SJCRH30 (cell line): Measurements from ENCODE around the gene BBS9. TPM values are rescaled to one million over a fixed set of nuclear protein-coding genes. Genes with fewer than 3 reads are reported as not detected.
A peak's percentile ranks its signal among the peaks of the same experiment; 100 is the strongest.

Experiments
- DNase-seq, 2 experiments: peaks; one replicate each; pipeline ENCODE4 v3.0.0-alpha.2; 2015 to 2020
- H3K27ac ChIP-seq: fragments of 250-450 bp; sonication (Bioruptor Pico); 2 replicates; pipeline ENCODE4 v1.5.1; 2020; ENCODE audit warnings: mild to moderate bottlenecking, moderate library complexity
- H3K27me3 ChIP-seq: fragments of 250-450 bp; sonication (Bioruptor Pico); 2 replicates; pipeline ENCODE4 v1.5.1; 2020; ENCODE audit warnings: mild to moderate bottlenecking, moderate library complexity
- H3K36me3 ChIP-seq: fragments of 250-450 bp; sonication (Bioruptor Pico); 2 replicates; pipeline ENCODE4 v1.5.1; 2020; ENCODE audit warnings: mild to moderate bottlenecking, moderate library complexity
- H3K4me1 ChIP-seq: fragments of 250-450 bp; sonication (Bioruptor Pico); 2 replicates; pipeline ENCODE4 v1.5.1; 2020; ENCODE audit warnings: mild to moderate bottlenecking, moderate library complexity
- H3K4me3 ChIP-seq: fragments of 250-450 bp; sonication (Bioruptor Pico); 2 replicates; pipeline ENCODE4 v1.5.1; 2020; ENCODE audit warnings: mild to moderate bottlenecking, moderate library complexity
- H3K9me3 ChIP-seq: fragments of 250-450 bp; sonication (Bioruptor Pico); replicated peaks from 2 replicates; pipeline ENCODE4 v1.5.1; 2020; ENCODE audit warnings: mild to moderate bottlenecking, moderate library complexity
- total RNA-seq: library from RNA; depleted of rRNA; stranded (reverse); fragments of >200 nt; shearing (Covaris generic); gene quantifications from 2 replicates; pipeline ENCODE4 v1.2.3, GENCODE V29; 2014

Gene BBS9
- total RNA-seq, 1 experiment from 2014 or later, result 9.3 TPM

GRCh38 chr7:33578881-33579672 is 449.7 kb downstream of the BBS9 start:
- no peak overlapping the region for H3K27ac ChIP-seq

GRCh38 chr7:33579673-33579960 is 450.3 kb downstream of the BBS9 start:
- Histone ChIP-seq H3K27ac (no peak overlapping the region), H3K36me3 (no peaks in the 10 kb centered on the region), H3K27me3 (no peaks in the 10 kb centered on the region), H3K4me1 (no peaks in the 10 kb centered on the region), H3K9me3 (no peaks in the 10 kb centered on the region), H3K4me3 (no peak overlapping the region)
- no peak for DNase-seq

More at GRCh38 chr7:33578881-33579672, 449.7 kb downstream of the BBS9 start:
- Histone ChIP-seq H3K36me3 (no peaks in the 10 kb centered on the region), H3K27me3 (no peaks in the 10 kb centered on the region), H3K4me3 (no peak overlapping the region), H3K4me1 (no peaks in the 10 kb centered on the region), H3K9me3 (no peaks in the 10 kb centered on the region)
- DNase-seq, result no peak

- Histone ChIP-seq H3K36me3 (no peaks in the 10 kb centered on the region), H3K27me3 (no peaks in the 10 kb centered on the region), H3K27ac (no peak overlapping the region), H3K9me3 (no peaks in the 10 kb centered on the region), H3K4me1 (no peaks in the 10 kb centered on the region), H3K4me3 (no peak overlapping the region)
- no peak for DNase-seq
Measured at GRCh38 chr7:33581236-33581635, 451.9 kb downstream of the BBS9 start.

GRCh38 chr7:33582104-33582503 is 452.7 kb downstream of the BBS9 start:
- Histone ChIP-seq H3K36me3 (no peaks in the 10 kb centered on the region), H3K27ac (no peak overlapping the region), H3K4me1 (no peaks in the 10 kb centered on the region), H3K9me3 (no peaks in the 10 kb centered on the region), H3K4me3 (no peak overlapping the region), H3K27me3 (no peaks in the 10 kb centered on the region)
- DNase-seq, result no peak

GRCh38 chr7:33582533-33582932 is 453.2 kb downstream of the BBS9 start:
- no peaks in the 10 kb centered on the region for H3K27me3 ChIP-seq
- H3K9me3 ChIP-seq, result no peaks in the 10 kb centered on the region
- no peak overlapping the region for H3K27ac ChIP-seq
- no peaks in the 10 kb centered on the region for H3K4me1 ChIP-seq
- H3K36me3 ChIP-seq, result no peaks in the 10 kb centered on the region
- no peak for DNase-seq
- H3K4me3 ChIP-seq, result no peak overlapping the region

GRCh38 chr7:33589911-33590310 is 460.5 kb downstream of the BBS9 start:
- H3K27me3 ChIP-seq, result no peaks in the 10 kb centered on the region
- H3K36me3 ChIP-seq, result no peaks in the 10 kb centered on the region
- H3K27ac ChIP-seq, result no peak overlapping the region
- no peaks in the 10 kb centered on the region; the same call in 1 of the 2 replicates for H3K4me1 ChIP-seq
- no peak overlapping the region for H3K4me3 ChIP-seq
- DNase-seq, result no peak
- H3K9me3 ChIP-seq, result no peaks in the 10 kb centered on the region

- H3K36me3 ChIP-seq, result no peaks in the 10 kb centered on the region
- no peak overlapping the region for H3K27ac ChIP-seq
- H3K9me3 ChIP-seq, result no peaks in the 10 kb centered on the region
- H3K27me3 ChIP-seq, result no peaks in the 10 kb centered on the region
- H3K4me3 ChIP-seq, result no peak overlapping the region
- no peaks in the 10 kb centered on the region; the same call in 1 of the 2 replicates for H3K4me1 ChIP-seq
- DNase-seq, result no peak
Measured at GRCh38 chr7:33590916-33591315, 461.6 kb downstream of the BBS9 start.

- no peaks in the 10 kb centered on the region; the same call in 1 of the 2 replicates for H3K4me1 ChIP-seq
- H3K27me3 ChIP-seq, result no peaks in the 10 kb centered on the region
- H3K36me3 ChIP-seq, result no peaks in the 10 kb centered on the region
- no peaks in the 10 kb centered on the region for H3K9me3 ChIP-seq
- no peak overlapping the region for H3K4me3 ChIP-seq
- no peak for DNase-seq
- no peak overlapping the region for H3K27ac ChIP-seq
Measured at GRCh38 chr7:33591490-33591889, 462.1 kb downstream of the BBS9 start.

GRCh38 chr7:33592718-33593117 is 463.4 kb downstream of the BBS9 start:
- H3K27ac ChIP-seq, result no peak overlapping the region
- H3K4me1 ChIP-seq, result no peaks in the 10 kb centered on the region; the same call in 1 of the 2 replicates
- H3K27me3 ChIP-seq, result no peaks in the 10 kb centered on the region
- no peaks in the 10 kb centered on the region for H3K9me3 ChIP-seq
- no peak for DNase-seq
- H3K4me3 ChIP-seq, result no peak overlapping the region
- H3K36me3 ChIP-seq, result no peaks in the 10 kb centered on the region

- no peaks in the 10 kb centered on the region for H3K36me3 ChIP-seq
- H3K27me3 ChIP-seq, result no peaks in the 10 kb centered on the region
- no peak overlapping the region for H3K27ac ChIP-seq
- no peak overlapping the region for H3K4me3 ChIP-seq
- DNase-seq, result no peak
- no peaks in the 10 kb centered on the region for H3K9me3 ChIP-seq
- no peaks in the 10 kb centered on the region; the same call in 1 of the 2 replicates for H3K4me1 ChIP-seq
Measured at GRCh38 chr7:33593611-33594010, 464.2 kb downstream of the BBS9 start.

- H3K27ac ChIP-seq, result no peak overlapping the region
- no peaks in the 10 kb centered on the region for H3K4me1 ChIP-seq
- no peaks in the 10 kb centered on the region for H3K27me3 ChIP-seq
- no peaks in the 10 kb centered on the region for H3K36me3 ChIP-seq
- no peak overlapping the region for H3K4me3 ChIP-seq
- no peak for DNase-seq
- H3K9me3 ChIP-seq, result no peaks in the 10 kb centered on the region
Measured at GRCh38 chr7:33596686-33597085, 467.3 kb downstream of the BBS9 start.

- no peaks in the 10 kb centered on the region for H3K9me3 ChIP-seq
- no peak overlapping the region for H3K4me3 ChIP-seq
- no peak overlapping the region for H3K27ac ChIP-seq
- H3K4me1 ChIP-seq, result no peaks in the 10 kb centered on the region
- H3K36me3 ChIP-seq, result no peaks in the 10 kb centered on the region
- H3K27me3 ChIP-seq, result no peaks in the 10 kb centered on the region
- no peak for DNase-seq
Measured at GRCh38 chr7:33597181-33597580, 467.8 kb downstream of the BBS9 start.

- no peak overlapping the region for H3K4me3 ChIP-seq
- no peak overlapping the region for H3K27ac ChIP-seq
- no peaks in the 10 kb centered on the region for H3K27me3 ChIP-seq
- peak in 1 of 2 experiments; percentile 40 for DNase-seq
- H3K36me3 ChIP-seq, result no peaks in the 10 kb centered on the region
- no peaks in the 10 kb centered on the region for H3K4me1 ChIP-seq
- no peaks in the 10 kb centered on the region for H3K9me3 ChIP-seq
Measured at GRCh38 chr7:33601101-33601500, 471.7 kb downstream of the BBS9 start.

- Histone ChIP-seq H3K9me3 (no peaks in the 10 kb centered on the region), H3K27me3 (no peaks in the 10 kb centered on the region)
- peak; percentile 32 to 49 for DNase-seq
Measured at GRCh38 chr7:33601884-33602283, 472.5 kb downstream of the BBS9 start.

GRCh38 chr7:33604056-33604455 is 474.7 kb downstream of the BBS9 start:
- no peaks in the 10 kb centered on the region for H3K27me3 ChIP-seq
- H3K36me3 ChIP-seq, result no peaks in the 10 kb centered on the region
- DNase-seq, result no peak
- no peaks in the 10 kb centered on the region for H3K9me3 ChIP-seq
- no peak overlapping the region for H3K4me3 ChIP-seq
- no peaks in the 10 kb centered on the region for H3K4me1 ChIP-seq
- H3K27ac ChIP-seq, result no peak overlapping the region

More at GRCh38 chr7:33601884-33602283, 472.5 kb downstream of the BBS9 start:
- Histone ChIP-seq H3K27ac (no peak overlapping the region), H3K4me3 (no peak overlapping the region), H3K36me3 (no peaks in the 10 kb centered on the region), H3K4me1 (no peaks in the 10 kb centered on the region)

GRCh38 chr7:33610918-33611317 is 481.6 kb downstream of the BBS9 start:
- H3K4me3 ChIP-seq, result no peak overlapping the region
- H3K9me3 ChIP-seq, result no peaks in the 10 kb centered on the region
- H3K4me1 ChIP-seq, result peaks cover 16% of the 10 kb centered on the region; the same call in 1 of the 2 replicates
- no peak for DNase-seq
- H3K27me3 ChIP-seq, result no peaks in the 10 kb centered on the region
- no peak overlapping the region for H3K27ac ChIP-seq
- no peaks in the 10 kb centered on the region for H3K36me3 ChIP-seq
